LNCaP clone FGC (cell line): ENCODE measurements around the gene MAPK6.

ENCODE experiments used
- DNase-seq: peaks from one replicate; pipeline ENCODE4 v3.0.0-alpha.2; 2011; ENCODE audit warnings: low read depth
- H3K4me3 ChIP-seq: 2 replicates; pipeline ENCODE4 v1.5.1; 2011; ENCODE audit warnings: mild to moderate bottlenecking, low read depth, low read length, control low read depth
- TF ChIP-seq, protein P1 (sequence below): IDR thresholded peaks from 2 replicates; pipeline ENCODE4 v1.5.1; 2012; ENCODE audit warnings: mild to moderate bottlenecking; ENCODE audit not compliant: control insufficient read depth, insufficient read depth; ENCODE audit errors: extremely low read depth

The MAPK6 gene

DNA sequence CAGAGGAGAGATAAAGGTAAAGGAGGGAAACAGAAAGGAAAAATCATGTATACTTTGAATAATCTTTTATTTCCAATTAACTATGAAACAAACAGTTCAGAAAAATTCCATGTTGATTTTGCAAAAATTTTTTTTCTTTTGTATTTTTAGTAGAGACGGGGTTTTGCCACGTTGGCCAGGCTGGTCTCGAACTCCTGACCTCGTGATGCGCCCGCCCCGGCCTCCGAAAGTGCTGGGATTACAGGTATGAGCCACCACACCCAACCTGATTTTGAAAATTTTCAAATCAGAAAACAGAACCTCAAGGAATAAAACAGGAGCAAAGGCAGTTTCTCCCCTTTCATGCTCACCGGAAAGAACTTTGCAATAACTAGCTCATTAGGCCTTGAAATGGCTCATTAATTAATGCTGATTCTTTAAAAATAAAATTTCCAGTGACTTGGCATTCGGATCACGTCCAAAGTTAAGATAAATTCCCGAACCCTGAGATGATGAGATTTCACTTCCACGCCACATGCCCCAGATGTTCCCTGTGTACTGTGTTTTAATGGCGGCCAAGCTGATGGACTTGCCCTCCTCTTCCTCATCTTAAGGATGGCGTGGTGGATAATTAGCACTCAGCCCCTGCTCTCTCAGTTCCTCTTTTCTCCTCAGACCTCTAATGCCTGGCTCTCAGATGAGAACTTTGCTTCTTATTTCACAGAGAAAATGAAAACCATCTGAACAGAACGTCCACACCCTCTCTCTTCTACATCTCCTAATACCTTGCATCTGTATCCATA, 82.7 kb downstream of the MAPK6 start:
- no peak overlapping the region for H3K4me3 ChIP-seq
- no peak for DNase-seq
- TF ChIP-seq, protein P1, sequence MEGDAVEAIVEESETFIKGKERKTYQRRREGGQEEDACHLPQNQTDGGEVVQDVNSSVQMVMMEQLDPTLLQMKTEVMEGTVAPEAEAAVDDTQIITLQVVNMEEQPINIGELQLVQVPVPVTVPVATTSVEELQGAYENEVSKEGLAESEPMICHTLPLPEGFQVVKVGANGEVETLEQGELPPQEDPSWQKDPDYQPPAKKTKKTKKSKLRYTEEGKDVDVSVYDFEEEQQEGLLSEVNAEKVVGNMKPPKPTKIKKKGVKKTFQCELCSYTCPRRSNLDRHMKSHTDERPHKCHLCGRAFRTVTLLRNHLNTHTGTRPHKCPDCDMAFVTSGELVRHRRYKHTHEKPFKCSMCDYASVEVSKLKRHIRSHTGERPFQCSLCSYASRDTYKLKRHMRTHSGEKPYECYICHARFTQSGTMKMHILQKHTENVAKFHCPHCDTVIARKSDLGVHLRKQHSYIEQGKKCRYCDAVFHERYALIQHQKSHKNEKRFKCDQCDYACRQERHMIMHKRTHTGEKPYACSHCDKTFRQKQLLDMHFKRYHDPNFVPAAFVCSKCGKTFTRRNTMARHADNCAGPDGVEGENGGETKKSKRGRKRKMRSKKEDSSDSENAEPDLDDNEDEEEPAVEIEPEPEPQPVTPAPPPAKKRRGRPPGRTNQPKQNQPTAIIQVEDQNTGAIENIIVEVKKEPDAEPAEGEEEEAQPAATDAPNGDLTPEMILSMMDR: no peak

DNA sequence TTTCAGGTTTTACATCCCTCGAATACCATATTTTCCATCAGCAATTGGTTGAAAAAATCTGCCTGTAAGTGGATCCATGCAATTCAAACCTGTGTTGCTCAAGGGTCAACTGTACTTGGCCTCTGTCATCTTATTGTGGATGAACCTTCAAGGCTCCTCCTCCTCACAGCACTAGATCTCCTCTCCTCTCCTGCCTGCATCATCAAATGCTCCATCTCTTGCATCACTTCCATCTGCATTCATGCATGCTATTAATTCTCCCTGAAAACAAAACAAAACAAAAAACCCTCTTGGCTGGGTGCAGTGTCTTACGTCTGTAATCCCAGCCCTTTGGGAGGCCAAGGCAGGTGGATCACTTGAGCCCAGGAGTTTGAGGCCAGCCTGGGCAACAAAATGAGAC, 83.4 kb downstream of the MAPK6 start:
- DNase-seq: no peak
- H3K4me3 ChIP-seq: no peak overlapping the region
- TF ChIP-seq, protein P1: no peak

DNA sequence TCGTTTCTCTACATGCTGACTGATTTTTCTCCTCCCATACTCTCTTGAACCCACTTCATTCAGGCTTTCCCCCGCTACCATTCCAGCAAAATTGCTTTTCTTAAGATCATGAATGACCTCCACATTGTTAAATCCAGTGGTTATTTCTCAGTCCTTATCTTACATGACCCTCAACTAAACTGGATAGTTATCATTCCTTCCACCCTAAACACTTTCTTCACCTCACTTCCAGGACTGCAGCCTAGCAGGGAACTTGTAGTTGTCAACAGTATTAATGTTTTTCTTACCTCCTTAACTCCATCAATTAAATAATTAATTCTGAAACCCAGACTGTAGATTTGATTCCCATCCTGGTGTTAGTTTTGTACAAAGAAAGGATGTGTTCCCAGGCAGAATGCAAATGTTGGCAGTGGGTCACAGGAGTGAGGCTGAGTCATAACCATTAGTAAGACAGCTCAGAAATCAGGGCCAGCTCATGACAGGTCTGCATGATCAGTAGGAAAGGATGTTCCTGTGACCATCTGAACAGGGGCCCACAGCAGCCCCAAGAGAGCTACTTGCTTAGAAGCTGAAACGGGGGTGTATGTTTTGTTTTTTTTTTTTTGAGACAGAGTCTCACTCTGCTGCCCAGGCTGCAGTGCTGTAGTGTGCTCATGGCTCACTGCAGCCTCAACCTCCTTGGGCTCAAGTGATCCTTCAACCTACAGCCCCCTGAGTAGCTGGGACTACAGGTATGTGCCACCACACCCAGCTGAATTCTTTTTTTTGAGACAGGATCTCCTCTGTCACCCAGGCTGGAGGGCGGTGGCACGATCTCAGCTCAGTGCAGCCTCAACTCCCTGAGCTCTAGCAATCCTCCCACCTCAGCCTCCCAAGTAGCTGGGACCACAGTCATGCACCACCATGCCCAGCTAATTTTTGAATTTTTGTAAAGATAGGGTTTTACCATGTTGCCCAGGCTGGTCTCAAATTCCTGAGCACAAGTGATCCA, 84.5 kb downstream of the MAPK6 start:
- DNase-seq: no peak
- TF ChIP-seq, protein P1: no peak
- H3K4me3 ChIP-seq: no peak overlapping the region

DNA sequence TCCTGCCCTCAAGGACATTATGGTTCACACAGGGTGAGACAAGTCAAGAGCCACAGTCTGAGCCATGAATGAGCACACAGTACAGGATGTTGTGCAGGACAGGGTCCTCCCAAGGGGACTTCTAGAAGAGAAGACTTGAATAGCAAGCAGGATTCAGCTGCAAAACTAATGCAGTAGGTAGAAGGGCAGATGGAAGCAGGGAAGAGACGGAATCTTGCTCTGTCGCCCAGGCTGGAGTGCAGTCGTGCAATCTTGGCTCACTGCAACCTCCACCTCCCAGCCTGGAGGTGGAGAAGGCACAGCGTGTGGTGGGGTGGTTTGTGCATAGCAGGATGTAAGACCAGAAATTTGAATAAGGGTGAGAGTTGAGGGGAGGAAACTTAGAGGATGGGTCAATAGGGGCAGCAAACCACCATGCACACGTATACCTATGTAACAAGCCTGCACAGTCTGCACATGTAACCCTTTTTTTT, 85.5 kb downstream of the MAPK6 start:
- DNase-seq: no peak
- H3K4me3 ChIP-seq: no peak overlapping the region
- TF ChIP-seq, protein P1: no peak

DNA sequence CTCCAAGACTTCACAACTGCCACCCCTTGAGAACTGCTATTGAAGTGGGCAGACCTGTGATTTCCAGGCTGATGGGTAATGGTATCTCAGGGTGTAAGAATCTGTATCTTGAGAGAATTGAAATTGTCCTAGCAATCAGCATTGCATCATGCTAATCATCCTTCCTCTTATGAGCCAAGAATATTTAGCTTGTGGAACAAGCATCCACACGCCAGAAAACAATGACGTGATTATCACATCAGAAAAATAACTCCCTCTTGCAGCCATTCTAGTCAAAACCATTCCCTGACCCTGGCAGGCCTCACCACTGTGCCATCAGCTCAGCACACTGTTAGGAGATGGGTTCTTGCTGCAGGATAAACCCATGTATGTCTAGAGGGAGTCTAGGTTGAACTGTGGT, 86.8 kb downstream of the MAPK6 start:
- no peak overlapping the region for H3K4me3 ChIP-seq

DNA sequence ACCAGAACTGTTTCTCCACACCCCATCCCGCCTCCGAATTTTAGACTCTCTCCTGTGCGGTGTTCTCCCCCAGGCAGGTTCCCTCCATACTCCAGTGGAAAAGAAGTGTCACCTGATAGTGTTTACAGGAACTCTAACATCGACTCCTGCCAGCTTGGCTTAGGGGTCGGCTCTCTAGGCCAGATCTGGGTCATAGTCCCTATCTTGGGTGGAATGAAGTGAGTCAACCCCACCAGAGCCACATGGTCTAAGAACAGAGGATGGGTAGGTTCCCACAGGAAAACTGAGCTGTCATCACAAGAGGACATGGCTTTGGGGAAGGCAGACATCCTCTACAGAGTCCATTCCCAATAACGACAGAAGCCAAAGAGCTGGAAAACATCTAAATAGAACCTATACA, 87.6 kb downstream of the MAPK6 start:
- DNase-seq: no peak
- TF ChIP-seq, protein P1: no peak
- H3K4me3 ChIP-seq: no peak overlapping the region

More for the DNA sequence above, 86.8 kb downstream of the MAPK6 start:
- TF ChIP-seq, protein P1: no peak
- DNase-seq: no peak
